GM21786 (cell line): ENCODE measurements around the gene MOCOS.
"Not testable (repeated sequence)": the region's sequence is repeated elsewhere in the genome, so short reads cannot be mapped to it uniquely, and the experiment has no call there.

ENCODE experiments used
- ATAC-seq: cut with Tn5 transposase; IDR thresholded peaks from one replicate; pipeline ENCODE4 v1.9.1; 2021; ENCODE audit not compliant: unreplicated experiment

Gene MOCOS, protein sequence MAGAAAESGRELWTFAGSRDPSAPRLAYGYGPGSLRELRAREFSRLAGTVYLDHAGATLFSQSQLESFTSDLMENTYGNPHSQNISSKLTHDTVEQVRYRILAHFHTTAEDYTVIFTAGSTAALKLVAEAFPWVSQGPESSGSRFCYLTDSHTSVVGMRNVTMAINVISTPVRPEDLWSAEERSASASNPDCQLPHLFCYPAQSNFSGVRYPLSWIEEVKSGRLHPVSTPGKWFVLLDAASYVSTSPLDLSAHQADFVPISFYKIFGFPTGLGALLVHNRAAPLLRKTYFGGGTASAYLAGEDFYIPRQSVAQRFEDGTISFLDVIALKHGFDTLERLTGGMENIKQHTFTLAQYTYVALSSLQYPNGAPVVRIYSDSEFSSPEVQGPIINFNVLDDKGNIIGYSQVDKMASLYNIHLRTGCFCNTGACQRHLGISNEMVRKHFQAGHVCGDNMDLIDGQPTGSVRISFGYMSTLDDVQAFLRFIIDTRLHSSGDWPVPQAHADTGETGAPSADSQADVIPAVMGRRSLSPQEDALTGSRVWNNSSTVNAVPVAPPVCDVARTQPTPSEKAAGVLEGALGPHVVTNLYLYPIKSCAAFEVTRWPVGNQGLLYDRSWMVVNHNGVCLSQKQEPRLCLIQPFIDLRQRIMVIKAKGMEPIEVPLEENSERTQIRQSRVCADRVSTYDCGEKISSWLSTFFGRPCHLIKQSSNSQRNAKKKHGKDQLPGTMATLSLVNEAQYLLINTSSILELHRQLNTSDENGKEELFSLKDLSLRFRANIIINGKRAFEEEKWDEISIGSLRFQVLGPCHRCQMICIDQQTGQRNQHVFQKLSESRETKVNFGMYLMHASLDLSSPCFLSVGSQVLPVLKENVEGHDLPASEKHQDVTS

DNA sequence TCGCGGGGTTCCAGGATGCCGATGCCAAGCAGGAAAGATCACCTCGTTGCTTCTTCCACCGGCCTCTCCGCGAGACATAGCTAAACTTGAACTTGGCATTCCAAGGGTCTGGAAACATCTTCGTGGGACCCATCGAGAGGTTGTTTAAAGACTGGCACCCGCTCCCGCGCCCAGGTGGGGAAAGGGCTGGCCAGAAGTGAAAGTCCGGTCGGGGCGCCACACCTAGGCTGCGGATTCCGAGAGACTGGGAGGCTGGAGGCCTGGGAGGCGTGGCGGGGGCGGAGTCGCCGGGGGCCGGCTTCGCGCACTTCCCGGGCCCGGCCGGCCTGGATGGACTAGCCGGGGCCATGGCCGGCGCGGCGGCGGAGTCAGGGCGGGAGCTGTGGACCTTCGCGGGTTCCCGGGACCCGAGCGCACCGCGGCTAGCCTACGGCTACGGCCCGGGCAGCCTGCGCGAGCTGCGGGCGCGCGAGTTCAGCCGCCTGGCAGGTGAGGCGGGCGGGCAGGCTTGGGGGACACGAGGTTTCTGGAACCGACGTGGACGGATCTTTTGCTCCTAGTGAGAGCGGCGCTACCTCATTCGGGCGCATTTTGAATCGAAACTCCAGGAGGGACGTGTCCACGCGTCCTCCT, at the start of gene MOCOS:
Gene MOCOS (plus strand): TSS at position 305 of the 633 bp plus-strand sequence. CDS start 43 bp downstream, at position 348.
- ATAC-seq = peak; percentile 78

DNA sequence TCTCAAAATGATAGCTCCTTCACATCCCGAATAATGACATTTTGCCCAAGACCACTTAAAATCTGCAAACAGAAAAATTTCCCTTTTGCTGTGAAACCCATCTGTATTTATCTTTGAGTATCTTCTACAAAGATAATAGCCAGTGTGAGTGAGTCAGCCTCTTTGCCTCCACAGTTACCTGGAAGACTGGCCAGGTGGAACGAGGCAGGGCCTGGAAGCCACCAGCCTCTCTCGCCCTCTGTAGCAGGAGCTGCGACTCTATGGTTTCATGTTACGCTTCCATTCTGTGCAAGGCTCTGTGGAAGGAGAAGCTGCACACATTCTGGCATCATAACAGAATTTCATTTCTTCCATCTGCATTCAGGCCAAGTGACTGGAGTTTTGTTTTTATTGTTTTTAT, 48.1 kb upstream of the MOCOS start:
- no peak for ATAC-seq

DNA sequence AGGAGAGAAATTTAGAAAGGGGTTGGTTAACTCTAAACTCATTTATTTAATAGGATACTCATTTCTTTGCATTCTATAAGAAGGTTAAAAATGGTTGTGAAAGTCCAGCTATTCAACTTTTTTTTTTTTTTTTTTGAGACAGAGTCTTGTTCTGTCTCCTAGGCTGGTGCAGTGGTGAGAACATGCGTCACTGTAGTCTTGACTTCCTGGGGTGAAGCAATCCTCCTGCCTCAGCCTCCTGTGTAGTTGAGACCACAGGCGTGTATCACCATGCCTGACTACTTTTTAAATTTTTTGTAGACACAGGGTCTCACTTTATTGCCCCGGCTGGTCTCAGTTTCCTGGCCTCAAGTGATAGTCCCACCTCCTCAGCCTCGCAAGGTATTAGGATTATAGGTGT, 45.7 kb upstream of the MOCOS start:
- no peak for ATAC-seq

DNA sequence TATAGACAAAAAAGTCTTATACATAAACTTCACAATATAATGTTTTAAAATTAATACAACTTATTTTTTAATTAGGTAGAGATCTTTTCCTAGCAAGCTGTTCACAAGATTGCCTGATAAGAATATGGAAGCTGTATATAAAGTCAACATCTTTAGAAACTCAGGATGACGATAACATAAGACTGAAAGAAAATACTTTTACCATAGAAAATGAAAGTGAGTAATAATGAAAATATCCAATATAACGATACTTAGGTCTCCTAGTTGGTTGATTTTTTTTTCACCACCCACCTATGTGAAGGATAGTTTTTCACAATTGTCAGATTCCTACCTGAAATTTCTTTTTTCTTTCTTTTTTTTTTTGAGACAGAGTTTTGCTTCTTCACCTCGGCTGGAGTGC, 44.5 kb upstream of the MOCOS start:
- no peak for ATAC-seq

DNA sequence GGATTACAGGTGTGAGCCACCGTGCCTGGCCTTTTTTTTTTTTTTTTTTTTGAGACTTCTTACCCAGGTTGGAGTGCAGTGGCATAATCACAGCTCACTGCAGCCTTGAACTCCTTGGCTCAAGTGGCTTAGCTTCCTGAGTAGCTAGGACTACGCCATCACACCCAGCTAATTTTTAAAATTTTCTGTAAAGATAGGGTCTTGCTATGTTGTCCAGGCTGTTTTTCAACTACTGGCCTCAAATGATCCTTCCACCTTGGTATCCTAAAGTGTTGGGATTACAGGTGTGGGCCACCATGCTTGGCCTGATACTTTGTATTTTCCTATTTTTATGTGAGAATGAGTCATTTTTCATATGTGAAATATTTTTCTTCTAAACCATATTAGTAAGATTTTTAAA, 43.9 kb upstream of the MOCOS start:
- ATAC-seq = no peak

DNA sequence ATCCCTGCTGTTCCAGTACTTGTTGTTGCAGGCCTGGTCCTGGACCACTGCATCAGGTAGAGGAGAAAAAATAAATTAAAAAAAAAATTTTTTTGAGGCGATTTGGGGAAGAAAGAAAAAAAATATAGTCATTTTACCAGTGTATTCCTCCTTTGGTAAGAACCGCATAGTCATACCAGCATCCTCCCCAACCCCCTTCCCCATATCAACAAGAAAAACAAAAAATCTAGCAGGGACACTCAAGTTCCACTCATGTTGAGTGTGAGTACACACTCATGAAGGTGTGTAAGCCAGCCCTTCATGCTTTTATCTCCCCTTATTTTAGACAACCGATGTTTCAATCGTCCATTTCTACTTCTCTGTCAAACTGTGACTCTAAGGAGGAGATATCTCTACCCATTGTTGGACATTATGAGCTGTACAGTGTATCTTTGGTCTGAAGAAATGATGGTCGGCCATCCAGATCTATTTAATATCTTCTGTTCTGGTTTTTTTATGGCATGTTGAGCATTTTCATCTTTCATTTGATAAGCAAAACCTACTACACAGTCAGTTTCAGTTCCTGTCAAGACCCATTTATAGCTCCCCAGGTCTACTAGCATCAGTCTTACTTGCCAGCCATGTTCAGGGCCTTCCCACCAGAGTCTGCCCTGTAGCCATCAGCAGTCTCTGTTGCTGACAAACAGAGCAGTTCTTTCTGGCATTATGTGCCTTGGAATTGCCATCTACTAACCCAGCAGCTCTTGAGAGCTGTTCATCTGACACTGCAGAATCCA, 37.6 kb upstream of the MOCOS start:
- ATAC-seq = peak; percentile 95

DNA sequence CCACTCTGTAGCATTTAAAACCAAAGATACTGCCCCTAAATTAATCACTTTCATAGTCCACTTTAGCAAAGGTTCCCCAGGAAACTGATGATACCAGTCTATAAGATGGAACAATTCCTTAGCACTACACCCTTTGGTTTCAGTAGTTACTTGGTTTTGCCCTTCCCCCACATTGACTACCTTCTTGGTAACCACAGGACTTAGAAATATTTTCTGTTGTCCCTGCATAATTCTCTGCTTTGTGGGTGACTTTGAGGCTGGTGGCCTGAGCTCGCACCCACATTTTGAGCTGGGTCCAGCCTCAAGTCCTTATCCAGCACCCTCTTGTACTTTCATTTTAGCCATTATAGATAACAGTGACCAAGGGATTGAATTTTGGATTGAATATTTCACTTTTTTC, 34.5 kb upstream of the MOCOS start:
- ATAC-seq = no peak

DNA sequence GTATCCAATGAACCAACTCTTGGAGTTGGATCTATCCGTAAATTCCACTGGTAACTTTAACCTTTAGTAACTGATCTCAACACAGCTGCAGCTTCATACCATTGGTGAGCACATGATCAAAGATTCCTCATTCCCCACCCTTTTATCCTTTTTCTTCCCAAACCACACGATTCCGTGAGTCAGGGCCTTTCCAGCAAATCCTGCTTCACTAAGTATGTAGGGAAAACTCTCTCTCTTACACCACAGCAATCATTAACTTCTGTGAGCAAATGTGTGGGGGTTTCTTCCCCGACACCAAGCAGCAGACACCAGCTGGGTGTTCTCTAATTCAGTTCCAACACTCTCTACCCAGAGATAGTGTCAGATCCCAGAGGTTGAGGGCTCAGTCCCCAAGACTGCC, 34.1 kb upstream of the MOCOS start:
- no peak for ATAC-seq

DNA sequence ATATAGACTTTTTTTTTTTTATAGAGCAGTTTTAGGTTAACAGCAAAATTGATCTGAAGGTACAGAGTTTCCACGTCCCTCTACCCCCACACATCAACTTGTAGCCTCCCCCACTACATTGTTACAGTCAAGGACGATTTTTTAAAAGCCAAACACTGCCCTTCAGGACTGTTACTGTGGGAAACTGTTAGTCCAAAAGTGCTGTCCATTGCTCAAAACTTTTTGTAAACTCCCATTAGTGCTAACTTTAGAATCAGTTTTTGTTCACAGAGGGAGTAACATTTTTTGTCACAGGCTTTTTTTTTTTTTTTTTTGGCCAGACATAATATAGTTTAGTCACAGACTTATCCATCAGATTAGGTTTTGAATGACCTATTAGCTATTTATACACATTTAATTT, 33.5 kb upstream of the MOCOS start:
- no peak for ATAC-seq

DNA sequence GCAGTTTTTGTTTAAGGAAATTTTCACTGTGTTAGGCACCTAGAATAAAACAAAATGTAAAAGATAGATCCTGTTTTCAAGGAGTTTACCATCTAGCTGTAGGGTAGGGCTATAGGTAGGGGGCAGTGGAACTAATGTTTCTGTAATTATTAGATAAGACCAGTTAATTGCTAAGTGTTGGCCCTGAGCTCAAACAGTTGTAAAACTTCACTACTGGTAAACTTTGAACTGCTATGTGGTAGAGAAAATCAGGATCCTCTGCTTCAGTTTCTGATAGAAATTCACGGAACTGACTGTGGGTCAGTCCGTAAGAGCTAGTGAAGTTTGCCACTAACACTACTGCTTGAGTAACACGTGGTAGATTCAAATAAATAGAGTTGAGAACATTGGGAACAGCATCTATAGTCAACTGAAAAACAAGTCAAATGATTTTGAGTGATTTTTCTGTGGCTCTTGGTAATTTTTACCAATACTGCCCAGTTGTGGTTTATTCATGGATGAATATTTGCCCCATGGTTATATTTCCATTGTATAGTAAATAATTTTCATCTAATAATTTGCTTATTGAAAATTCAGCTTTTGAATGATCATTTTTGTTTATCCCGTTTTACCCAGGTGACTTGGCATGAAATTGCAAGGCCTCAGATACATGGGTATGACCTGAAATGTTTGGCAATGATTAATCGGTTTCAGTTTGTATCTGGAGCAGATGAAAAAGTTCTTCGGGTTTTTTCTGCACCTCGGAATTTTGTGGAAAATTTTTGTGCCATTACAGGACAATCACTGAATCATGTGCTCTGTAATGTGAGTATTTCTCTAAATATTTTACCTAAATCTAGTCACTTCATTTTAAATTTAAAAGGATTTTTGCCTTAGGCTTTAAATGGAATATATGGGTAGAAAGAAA, 31.2 kb upstream of the MOCOS start:
- no peak for ATAC-seq

DNA sequence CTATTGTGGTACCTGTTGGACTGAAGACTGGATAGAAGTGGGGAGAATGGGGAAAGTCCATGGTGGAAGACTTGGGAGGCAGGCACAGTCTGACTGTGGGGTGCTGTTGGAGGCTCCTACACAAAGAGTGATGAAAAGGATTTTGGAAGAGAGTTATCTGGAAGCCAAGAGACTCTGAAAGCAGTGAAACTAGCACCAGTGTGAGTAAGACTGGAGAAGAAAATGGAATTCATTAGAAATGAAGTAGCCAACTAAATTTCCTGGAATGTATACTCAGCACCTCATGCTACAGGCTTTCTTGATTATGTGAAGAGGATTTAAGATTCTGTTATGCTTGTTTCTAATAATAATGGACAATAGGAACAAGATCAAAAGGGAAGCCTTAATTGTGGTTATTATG, 29.9 kb upstream of the MOCOS start:
- no peak for ATAC-seq

DNA sequence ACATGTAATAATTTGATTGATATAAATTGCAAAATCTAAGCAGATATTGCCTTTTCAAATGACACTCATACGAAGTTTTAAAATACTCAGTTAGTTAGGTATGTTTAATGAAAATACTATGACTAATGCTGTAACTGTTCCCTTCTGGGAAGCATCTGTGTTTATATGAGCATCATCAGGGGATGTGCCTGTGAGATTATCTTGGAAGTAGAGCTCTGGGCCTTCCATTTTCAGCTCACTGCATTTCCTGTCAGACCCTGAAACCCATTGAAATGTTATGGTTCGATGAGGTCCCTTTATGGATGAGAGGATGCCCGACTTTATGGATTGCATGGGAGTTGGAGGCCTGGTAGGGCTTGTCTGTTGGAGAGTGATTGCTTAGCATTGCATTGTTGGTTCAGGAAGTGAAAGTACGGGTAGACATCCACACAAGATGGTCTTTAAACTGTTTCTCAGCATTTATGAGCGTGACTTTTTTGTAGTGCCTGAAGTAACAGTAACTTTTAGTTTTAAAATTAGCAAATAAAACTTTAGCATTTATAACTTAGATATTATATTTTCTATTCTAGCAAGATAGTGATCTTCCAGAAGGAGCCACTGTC, 28.9 kb upstream of the MOCOS start:
- no peak for ATAC-seq

DNA sequence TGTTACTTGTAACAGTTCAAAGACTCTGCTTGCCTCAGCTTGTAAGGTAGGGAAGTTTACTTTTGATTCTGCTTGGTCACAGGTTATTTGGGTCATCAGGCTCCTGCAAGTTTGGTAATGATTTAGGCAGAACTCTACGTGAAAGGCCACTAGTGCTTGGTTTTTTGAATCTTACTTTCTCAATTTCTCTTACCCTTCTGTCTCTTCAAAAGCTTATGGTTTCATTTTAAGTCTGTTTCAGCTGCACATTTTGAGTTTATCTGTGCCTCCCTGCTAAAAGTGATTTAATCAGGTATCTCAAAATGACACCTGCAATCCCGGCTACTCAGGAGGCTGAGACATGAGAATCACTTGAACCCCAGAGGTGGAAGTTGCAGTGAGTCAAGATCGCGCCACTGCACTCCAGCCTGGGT, 26.3 kb upstream of the MOCOS start:
- ATAC-seq = no peak

DNA sequence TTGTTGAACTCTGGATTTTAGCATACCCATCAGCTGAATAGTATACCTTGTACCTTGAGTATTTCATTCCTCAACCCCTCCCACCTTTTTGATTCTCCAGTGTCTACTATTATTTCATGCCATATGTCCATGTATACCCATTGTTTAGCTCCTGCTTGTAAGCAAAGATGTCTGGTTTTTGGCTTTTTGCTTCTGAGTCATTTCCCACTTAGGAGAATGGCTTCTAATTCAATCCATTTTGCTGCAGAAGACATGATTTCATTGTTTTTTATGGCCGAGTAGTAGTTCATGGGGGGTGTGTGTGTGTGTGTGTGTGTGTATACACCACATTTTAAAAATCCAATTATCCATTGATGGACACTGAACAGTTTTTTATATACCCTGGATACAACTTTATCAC, 24.3 kb upstream of the MOCOS start:
- no peak for ATAC-seq

DNA sequence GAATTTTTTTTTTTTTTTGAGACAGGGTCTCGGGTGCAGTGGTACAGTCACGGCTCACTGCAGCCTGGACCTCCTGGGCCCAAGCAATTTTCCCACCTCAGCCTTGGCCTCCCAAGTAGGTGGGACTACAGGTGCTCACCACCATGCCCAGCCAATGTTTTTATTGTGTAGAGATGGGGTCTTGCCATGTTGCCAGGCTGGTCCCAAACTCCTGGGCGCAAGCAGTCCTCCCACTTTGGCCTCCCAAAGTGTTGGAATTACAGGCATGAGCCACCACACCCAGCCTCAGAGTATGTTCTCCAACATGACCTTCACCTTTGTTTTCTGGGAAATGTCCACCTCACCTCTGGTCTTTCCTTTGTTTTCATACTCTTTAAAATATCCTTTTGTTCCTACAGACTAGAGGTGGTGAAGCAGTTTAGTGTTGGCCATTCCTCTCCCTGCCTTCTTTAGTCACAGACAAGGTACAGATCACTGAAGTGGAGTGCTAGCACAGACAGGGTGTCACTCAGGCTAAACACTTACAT, 19.5 kb upstream of the MOCOS start:
- ATAC-seq = no peak

DNA sequence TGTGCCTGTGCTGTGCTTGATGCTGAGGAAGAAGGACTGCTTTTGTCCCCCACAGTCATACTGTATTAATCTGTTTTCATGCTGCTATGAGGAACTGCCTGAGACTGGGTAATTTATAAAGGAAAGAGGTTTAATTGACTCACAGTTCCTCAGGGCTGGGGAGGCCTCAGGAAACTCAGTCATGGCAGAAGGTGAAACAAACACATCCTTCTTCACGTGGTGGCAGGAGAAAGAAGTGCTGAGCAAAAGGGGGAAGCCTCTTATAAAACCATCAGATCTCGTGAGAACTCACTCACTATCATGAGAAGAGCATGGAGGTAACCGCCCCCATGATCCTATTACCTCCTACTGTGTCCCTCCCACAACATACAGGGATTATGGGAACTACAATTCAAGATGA, 19.0 kb upstream of the MOCOS start:
- not testable (repeated sequence) for ATAC-seq

DNA sequence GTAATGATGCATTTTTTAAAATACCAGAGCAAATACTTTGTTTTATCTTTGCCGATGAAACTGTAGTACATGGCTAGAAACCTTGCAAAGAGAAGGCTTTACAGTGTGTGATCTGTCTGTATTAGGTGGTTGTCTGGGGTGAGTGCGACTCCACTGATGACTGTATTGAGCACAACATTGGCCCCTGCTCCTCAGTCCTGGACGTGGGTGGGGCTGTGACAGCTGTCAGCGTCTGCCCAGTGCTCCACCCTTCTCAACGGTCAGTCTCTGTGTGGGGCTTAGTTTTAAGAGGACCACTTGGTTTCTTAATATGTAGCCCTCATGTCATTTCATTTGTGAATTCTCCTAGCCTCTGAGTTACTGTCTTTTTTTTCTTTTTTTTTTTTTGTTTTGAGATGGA, 17.4 kb upstream of the MOCOS start:
- ATAC-seq = no peak

DNA sequence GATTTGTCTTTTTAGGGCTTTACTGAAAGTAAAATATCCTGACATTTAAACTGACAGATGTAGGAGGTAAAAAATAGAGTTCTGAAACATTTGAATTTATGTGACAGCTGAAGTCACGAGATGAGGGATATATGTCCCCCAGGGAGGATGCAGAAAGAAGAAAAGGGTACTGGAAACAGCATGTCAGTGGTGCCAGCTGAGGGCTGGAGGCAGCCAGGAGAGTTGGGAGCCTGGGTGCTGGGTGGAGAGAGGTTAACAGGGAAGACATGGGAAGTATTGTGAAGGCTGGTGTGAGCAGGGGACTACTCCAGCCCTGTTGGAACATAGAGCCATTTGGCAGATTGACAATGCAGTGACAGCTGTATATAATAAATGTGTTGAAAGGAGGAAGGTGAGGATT, 11.8 kb upstream of the MOCOS start:
- no peak for ATAC-seq

DNA sequence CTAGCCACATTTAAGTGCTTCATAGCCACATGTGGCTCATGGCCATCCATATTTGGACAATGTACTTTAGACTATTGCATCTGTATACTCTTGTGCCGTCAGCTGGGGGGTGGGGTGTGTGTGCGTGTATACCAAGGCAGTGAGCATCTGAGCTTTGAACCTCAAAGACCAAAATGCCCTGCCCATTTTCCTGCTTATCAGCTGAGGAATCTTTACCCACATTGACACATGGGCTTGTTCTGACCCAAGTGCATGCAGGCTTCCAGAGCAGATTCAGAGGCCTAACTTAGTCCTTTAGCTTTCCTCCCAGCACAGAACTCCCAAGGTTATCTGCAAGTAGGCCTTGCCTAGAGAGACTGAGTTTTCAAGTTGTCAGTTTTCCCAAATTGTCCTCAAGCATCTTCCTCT, 11.1 kb upstream of the MOCOS start:
- no peak for ATAC-seq
